HepG2 (cell line): ENCODE results near the gene TTLL8. TPM values are rescaled to one million over a fixed set of nuclear protein-coding genes. Genes with fewer than 3 reads are reported as not detected.

ENCODE experiments used
- ATAC-seq: fragments of 200-7000 bp; cut with Tn5 transposase; 3 replicates; pipeline ENCODE4 v1.9.1; 2020; ENCODE audit warnings: mild to moderate bottlenecking, moderate library complexity
- BruUV-seq: library from RNA; stranded (reverse); fragments of 400-500 nt; replicated peaks from 2 replicates; lab custom pipeline; 2021; lab: Mats Ljungman, UMichigan
- CTCF ChIA-PET: fragments of 300-600 bp; formaldehyde crosslinking; extraction: SDS; loops from one replicate; lab custom pipeline; 2021; ENCODE audit warnings: low total read pairs, inconsistent platforms, low intra/inter-chr PET ratio; lab: Yijun Ruan, JAX
- POLR2A ChIA-PET: fragments of 350-600 bp; sonication (Branson Sonifier 250); formaldehyde crosslinking; loops from one replicate; lab custom pipeline; 2020; ENCODE audit warnings: antibody characterized with exemption, inconsistent platforms; lab: Yijun Ruan, JAX
- DNase-seq: peaks from one replicate; pipeline ENCODE4 v3.0.0-alpha.2; 2015; ENCODE audit warnings: low spot score
- FAIRE-seq: peaks from 3 replicates; lab custom pipeline; 2011; peaks lifted over from hg19 to GRCh38; lab: Jason Lieb, UNC
- H2AFZ ChIP-seq: one replicate; pipeline ENCODE4 v1.6.1; 2011; ENCODE audit warnings: low read length, inconsistent platforms
- H3K27ac ChIP-seq: fragments of 300-600 bp; 3 replicates; pipeline ENCODE4 v1.8.0; 2011; ENCODE audit warnings: mixed run types, mild to moderate bottlenecking, mixed read lengths, low read length, inconsistent platforms; ENCODE audit not compliant: insufficient read depth; ENCODE audit errors: extremely low read length
- H3K27me3 ChIP-seq, 2 experiments: fragments of 200-600 bp in 1 of 2; 2 replicates in 1 of 2; 3 replicates in 1 of 2; pipeline versions ENCODE4 v1.6.0 to v1.8.0; 2011; ENCODE audit warnings: low read length in 2 of 2, mild to moderate bottlenecking in 2 of 2, moderate library complexity in 2 of 2, inconsistent platforms in 1 of 2; ENCODE audit not compliant: insufficient read depth in 2 of 2, control insufficient read depth in 1 of 2
- H3K36me3 ChIP-seq, 2 experiments: fragments of 200-600 bp in 1 of 2; replicated peaks in 1 of 2; 2 replicates in 1 of 2; 3 replicates in 1 of 2; pipeline versions ENCODE4 v1.5.1 to v1.8.0; 2011; ENCODE audit warnings: low read length in 2 of 2, inconsistent platforms in 1 of 2; ENCODE audit not compliant: insufficient read depth in 2 of 2, control insufficient read depth in 1 of 2
- H3K4me1 ChIP-seq: 2 replicates; pipeline ENCODE4 v1.5.1; 2012; ENCODE audit warnings: low read length, inconsistent platforms; ENCODE audit not compliant: insufficient read depth
- H3K4me2 ChIP-seq: 2 replicates; pipeline ENCODE4 v1.6.0; 2011; ENCODE audit warnings: low read depth, low read length, inconsistent platforms
- H3K4me3 ChIP-seq, 3 experiments: fragments of 200-600 bp in 1 of 3; sonication (generic), shearing (Covaris generic) in 1 of 3; replicated peaks in 1 of 3; 2 replicates each; pipeline ENCODE4 v1.5.1; 2011 to 2016; ENCODE audit warnings: low read length in 3 of 3, inconsistent platforms in 2 of 3, low read depth in 2 of 3, mild to moderate bottlenecking in 2 of 3, control low read depth in 1 of 3, mixed read lengths in 1 of 3; ENCODE audit not compliant: insufficient read depth in 1 of 3
- H3K79me2 ChIP-seq: one replicate; pipeline ENCODE4 v1.6.1; 2011; ENCODE audit warnings: low read length, inconsistent platforms; ENCODE audit not compliant: insufficient read depth
- H3K9ac ChIP-seq: 2 replicates; pipeline ENCODE4 v1.6.0; 2011; ENCODE audit warnings: mild to moderate bottlenecking, low read depth, low read length, inconsistent platforms; ENCODE audit not compliant: insufficient read depth
- H3K9me3 ChIP-seq: 2 replicates; pipeline ENCODE4 v1.5.1; 2012; ENCODE audit warnings: mild to moderate bottlenecking, low read length
- H4K20me1 ChIP-seq: 2 replicates; pipeline ENCODE4 v1.6.0; 2011; ENCODE audit warnings: inconsistent platforms, mild to moderate bottlenecking, low read length, moderate library complexity; ENCODE audit not compliant: insufficient read depth
- CBX2 ChIP-seq, 2 experiments: fragments of 200-600 bp in 1 of 2; sonication (generic); formaldehyde crosslinking in 1 of 2; IDR thresholded peaks; 2 replicates each; pipeline versions ENCODE4 v1.7.0 to v1.8.1; 2018 to 2022; ENCODE audit warnings: low read depth in 2 of 2, low read length in 1 of 2, mild to moderate bottlenecking in 1 of 2, missing genetic modification reagents in 1 of 2
- CTCF ChIP-seq: sonication (generic); formaldehyde crosslinking; IDR thresholded peaks from 2 replicates; pipeline ENCODE4 v1.5.0; 2020; ENCODE audit warnings: mild to moderate bottlenecking, missing genetic modification reagents, moderate library complexity
- MIER2 ChIP-seq: IDR thresholded peaks from 2 replicates; pipeline ENCODE4 v1.6.1; 2016; ENCODE audit warnings: missing biosample characterization, missing genetic modification reagents
- NCOR1 ChIP-seq: fragments of 200-600 bp; sonication (generic); IDR thresholded peaks from 2 replicates; pipeline ENCODE4 v1.7.0; 2017; ENCODE audit warnings: antibody characterized with exemption, low read length, borderline replicate concordance
- POLR2AphosphoS5 ChIP-seq: IDR thresholded peaks from 2 replicates; pipeline ENCODE4 v1.6.1; 2012; ENCODE audit warnings: low read depth, low read length
- STAG1 ChIP-seq: sonication (generic); formaldehyde crosslinking; IDR thresholded peaks from 2 replicates; pipeline ENCODE4 v1.4.0; 2020; ENCODE audit warnings: missing genetic modification reagents
- TFAP4 ChIP-seq: sonication (generic); IDR thresholded peaks from 2 replicates; pipeline ENCODE4 v1.6.1; 2016; ENCODE audit warnings: low read depth, borderline replicate concordance
- ZSCAN22 ChIP-seq: sonication (generic); formaldehyde crosslinking; IDR thresholded peaks from 2 replicates; pipeline ENCODE4 v1.4.0; 2020; ENCODE audit warnings: mild to moderate bottlenecking, missing genetic modification reagents
- WGBS: methylation state at CpG from one replicate; pipeline ENCODE4 v1.1.6; 2017; ENCODE audit warnings: low lambda C conversion rate; 5-methylcytosine and 5-hydroxymethylcytosine counted together
- in situ Hi-C: cut with HindIII; loops from 2 replicates; pipeline ENCODE4 v1.10.0; 2017; ENCODE audit warnings: low pct_unique_long_range_greater_than_20kb; ENCODE audit not compliant: extremely low pct_ligation_motif_present
- intact Hi-C: fragments of 100-400 bp; cut with micrococcal nuclease; formaldehyde crosslinking; loops from one replicate; pipeline ENCODE4 v1.10.0; 2022; ENCODE audit not compliant: unreplicated experiment
- polyA plus RNA-seq, 8 experiments: library from polyadenylated mRNA; depleted of rRNA in 3 of 8; stranded (reverse) in 7 of 8; unstranded in 1 of 8; fragments of >200 nt; fragmentation: Illumina TruSeq in 4 of 8; extraction: Trizol in 4 of 8; gene quantifications; 2 replicates each; pipeline versions ENCODE4 v1.2.1 to v1.2.3, GENCODE V29; 2011 to 2016; ENCODE audit warnings: low read depth in 4 of 8, missing spikeins in 1 of 8, mixed read lengths in 1 of 8; ENCODE audit not compliant: insufficient read depth in 1 of 8
- total RNA-seq, 5 experiments: library from RNA; depleted of rRNA; stranded (reverse); fragments of >200 nt; fragmentation: Illumina TruSeq; extraction: Trizol; gene quantifications; 2 replicates each; pipeline ENCODE4 v1.2.3, GENCODE V29; 2016; ENCODE audit warnings: low read depth in 1 of 5

TTLL8 gene
- total and polyA plus RNA-seq, 2 of the 13 experiments (the other 11 are each of a cell fraction or from before 2014, with no cell fraction given) = not detected

GRCh38 chr22:50012211-50013181 lies 45.6 kb downstream of the TTLL8 start, which contains the start of gene IL17REL:
Gene IL17REL (minus strand): TSS chr22:50012765. CDS start chr22:50012646, 119 bp downstream.
- H4K20me1 ChIP-seq = no peaks in the 10 kb centered on the region
- no peak within 1 kb of the TSS for H3K4me2 ChIP-seq
- no peaks in the 10 kb centered on the region for H3K36me3 ChIP-seq
- intact Hi-C loops = no loop called here
- H3K27ac ChIP-seq = no peak within 1 kb of the TSS
- H3K4me1 ChIP-seq = no peaks in the 10 kb centered on the region
- TF ChIP-seq MIER2 (CRISPR knock-in tag) (no peak), POLR2AphosphoS5 (no peak), NCOR1 (no peak), TFAP4 (peak; percentile 24; the same call in 1 of the 2 replicates), ZSCAN22 (CRISPR knock-in tag) (peak; percentile 99), CBX2 (IDR thresholded peaks at IDR 0.05; ENCODE audit: low read depth, low read length) (no peak), CBX2 (CRISPR knock-in tag; IDR thresholded peaks at IDR 0.05; ENCODE audit: low read depth) (no peak), STAG1 (CRISPR knock-in tag) (peak; percentile 60), CTCF (peak; percentile 59)
- no peak within 1 kb of the TSS for H2AFZ ChIP-seq
- 41% methylated on average over 3 of the region's 29 CpGs for WGBS
- no peak within 1 kb of the TSS for H3K4me3 ChIP-seq
- no peak for DNase-seq
- H3K9ac ChIP-seq = no peak within 1 kb of the TSS
- H3K27me3 ChIP-seq = peaks cover 24 to 73% of the 10 kb centered on the region in 2 experiments
- BruUV-seq = no TSS peak
- no peaks in the 10 kb centered on the region for H3K79me2 ChIP-seq
- CTCF ChIA-PET = interaction anchor here (1.0 to 1.5 kb wide), 2 partner anchors 11 to 83 kb away, joined by 3 read pairs; no protein-coding TSS in a partner anchor
- ATAC-seq = peak; percentile 64
- no peaks in the 10 kb centered on the region for H3K9me3 ChIP-seq
- in situ Hi-C loops = no loop called here
- POLR2A ChIA-PET = no interaction called here
- FAIRE-seq = no peak
